Measurements from ENCODE around the gene SPSB3. TPM values are rescaled to one million over a fixed set of nuclear protein-coding genes. Genes with fewer than 3 reads are reported as not detected.

SPSB3 gene
- total and polyA plus RNA-seq, 2 experiments from 2014 or later: 27.1 to 34.7 TPM

GRCh38 chr16:1744338-1744840 lies 38.0 kb downstream of the SPSB3 start:
- Histone ChIP-seq H4K20me1 (replicated peaks; ENCODE audit: insufficient read depth) (no peaks in the 10 kb centered on the region), H3K4me2 (no peak overlapping the region), H3K27me3 (ENCODE audit: insufficient read depth) (no peaks in the 10 kb centered on the region), H3K4me1 (ENCODE audit: insufficient read depth) (no peaks in the 10 kb centered on the region), H3K79me2 (replicated peaks; ENCODE audit: insufficient read depth) (no peaks in the 10 kb centered on the region), H3K27ac (ENCODE audit: low read depth) (no peak overlapping the region), H3K4me3 (no peak overlapping the region), H3F3A (replicated peaks; ENCODE audit: low read depth) (peaks cover 9% of the 10 kb centered on the region), H3K36me3 (ENCODE audit: insufficient read depth) (no peaks in the 10 kb centered on the region), H3K9me2 (ENCODE audit: insufficient read depth) (no peaks in the 10 kb centered on the region), H2AFZ (no peak overlapping the region)
- ATAC-seq: peak; percentile 51
- H3K27ac Mint-ChIP-seq: no peak overlapping the region
- H3K27me3 Mint-ChIP-seq (ENCODE audit: insufficient read depth, low read depth, poor library complexity): peaks cover 10% of the 10 kb centered on the region
- TF ChIP-seq NANOG (IDR thresholded peaks at IDR 0.05; ENCODE audit: borderline replicate concordance): no peak
- TF ChIP-seq ZNF114 (CRISPR knock-in tag; IDR thresholded peaks at IDR 0.05): no peak
- TF ChIP-seq, protein P1, sequence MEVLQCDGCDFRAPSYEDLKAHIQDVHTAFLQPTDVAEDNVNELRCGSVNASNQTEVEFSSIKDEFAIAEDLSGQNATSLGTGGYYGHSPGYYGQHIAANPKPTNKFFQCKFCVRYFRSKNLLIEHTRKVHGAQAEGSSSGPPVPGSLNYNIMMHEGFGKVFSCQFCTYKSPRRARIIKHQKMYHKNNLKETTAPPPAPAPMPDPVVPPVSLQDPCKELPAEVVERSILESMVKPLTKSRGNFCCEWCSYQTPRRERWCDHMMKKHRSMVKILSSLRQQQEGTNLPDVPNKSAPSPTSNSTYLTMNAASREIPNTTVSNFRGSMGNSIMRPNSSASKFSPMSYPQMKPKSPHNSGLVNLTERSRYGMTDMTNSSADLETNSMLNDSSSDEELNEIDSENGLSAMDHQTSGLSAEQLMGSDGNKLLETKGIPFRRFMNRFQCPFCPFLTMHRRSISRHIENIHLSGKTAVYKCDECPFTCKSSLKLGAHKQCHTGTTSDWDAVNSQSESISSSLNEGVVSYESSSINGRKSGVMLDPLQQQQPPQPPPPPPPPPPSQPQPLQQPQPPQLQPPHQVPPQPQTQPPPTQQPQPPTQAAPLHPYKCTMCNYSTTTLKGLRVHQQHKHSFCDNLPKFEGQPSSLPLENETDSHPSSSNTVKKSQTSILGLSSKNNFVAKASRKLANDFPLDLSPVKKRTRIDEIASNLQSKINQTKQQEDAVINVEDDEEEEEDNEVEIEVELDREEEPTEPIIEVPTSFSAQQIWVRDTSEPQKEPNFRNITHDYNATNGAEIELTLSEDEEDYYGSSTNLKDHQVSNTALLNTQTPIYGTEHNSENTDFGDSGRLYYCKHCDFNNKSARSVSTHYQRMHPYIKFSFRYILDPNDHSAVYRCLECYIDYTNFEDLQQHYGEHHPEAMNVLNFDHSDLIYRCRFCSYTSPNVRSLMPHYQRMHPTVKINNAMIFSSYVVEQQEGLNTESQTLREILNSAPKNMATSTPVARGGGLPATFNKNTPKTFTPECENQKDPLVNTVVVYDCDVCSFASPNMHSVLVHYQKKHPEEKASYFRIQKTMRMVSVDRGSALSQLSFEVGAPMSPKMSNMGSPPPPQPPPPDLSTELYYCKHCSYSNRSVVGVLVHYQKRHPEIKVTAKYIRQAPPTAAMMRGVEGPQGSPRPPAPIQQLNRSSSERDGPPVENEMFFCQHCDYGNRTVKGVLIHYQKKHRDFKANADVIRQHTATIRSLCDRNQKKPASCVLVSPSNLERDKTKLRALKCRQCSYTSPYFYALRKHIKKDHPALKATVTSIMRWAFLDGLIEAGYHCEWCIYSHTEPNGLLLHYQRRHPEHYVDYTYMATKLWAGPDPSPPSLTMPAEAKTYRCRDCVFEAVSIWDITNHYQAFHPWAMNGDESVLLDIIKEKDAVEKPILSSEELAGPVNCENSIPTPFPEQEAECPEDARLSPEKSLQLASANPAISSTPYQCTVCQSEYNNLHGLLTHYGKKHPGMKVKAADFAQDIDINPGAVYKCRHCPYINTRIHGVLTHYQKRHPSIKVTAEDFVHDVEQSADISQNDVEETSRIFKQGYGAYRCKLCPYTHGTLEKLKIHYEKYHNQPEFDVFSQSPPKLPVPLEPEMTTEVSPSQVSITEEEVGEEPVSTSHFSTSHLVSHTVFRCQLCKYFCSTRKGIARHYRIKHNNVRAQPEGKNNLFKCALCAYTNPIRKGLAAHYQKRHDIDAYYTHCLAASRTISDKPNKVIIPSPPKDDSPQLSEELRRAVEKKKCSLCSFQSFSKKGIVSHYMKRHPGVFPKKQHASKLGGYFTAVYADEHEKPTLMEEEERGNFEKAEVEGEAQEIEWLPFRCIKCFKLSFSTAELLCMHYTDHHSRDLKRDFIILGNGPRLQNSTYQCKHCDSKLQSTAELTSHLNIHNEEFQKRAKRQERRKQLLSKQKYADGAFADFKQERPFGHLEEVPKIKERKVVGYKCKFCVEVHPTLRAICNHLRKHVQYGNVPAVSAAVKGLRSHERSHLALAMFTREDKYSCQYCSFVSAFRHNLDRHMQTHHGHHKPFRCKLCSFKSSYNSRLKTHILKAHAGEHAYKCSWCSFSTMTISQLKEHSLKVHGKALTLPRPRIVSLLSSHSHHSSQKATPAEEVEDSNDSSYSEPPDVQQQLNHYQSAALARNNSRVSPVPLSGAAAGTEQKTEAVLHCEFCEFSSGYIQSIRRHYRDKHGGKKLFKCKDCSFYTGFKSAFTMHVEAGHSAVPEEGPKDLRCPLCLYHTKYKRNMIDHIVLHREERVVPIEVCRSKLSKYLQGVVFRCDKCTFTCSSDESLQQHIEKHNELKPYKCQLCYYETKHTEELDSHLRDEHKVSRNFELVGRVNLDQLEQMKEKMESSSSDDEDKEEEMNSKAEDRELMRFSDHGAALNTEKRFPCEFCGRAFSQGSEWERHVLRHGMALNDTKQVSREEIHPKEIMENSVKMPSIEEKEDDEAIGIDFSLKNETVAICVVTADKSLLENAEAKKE (CRISPR knock-in tag; IDR thresholded peaks at IDR 0.05): no peak
- TF ChIP-seq POLR2AphosphoS5 (IDR thresholded peaks at IDR 0.05; ENCODE audit: low read depth): no peak
- TF ChIP-seq, protein P2, sequence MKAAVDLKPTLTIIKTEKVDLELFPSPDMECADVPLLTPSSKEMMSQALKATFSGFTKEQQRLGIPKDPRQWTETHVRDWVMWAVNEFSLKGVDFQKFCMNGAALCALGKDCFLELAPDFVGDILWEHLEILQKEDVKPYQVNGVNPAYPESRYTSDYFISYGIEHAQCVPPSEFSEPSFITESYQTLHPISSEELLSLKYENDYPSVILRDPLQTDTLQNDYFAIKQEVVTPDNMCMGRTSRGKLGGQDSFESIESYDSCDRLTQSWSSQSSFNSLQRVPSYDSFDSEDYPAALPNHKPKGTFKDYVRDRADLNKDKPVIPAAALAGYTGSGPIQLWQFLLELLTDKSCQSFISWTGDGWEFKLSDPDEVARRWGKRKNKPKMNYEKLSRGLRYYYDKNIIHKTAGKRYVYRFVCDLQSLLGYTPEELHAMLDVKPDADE (IDR thresholded peaks at IDR 0.05): no peak
- TF ChIP-seq JUNB (IDR thresholded peaks at IDR 0.05; ENCODE audit: unreplicated experiment): no peak
- no peak for TF ChIP-seq REST (IDR thresholded peaks at IDR 0.05; ENCODE audit: unreplicated experiment)
- TF ChIP-seq EZH2phosphoT487 (IDR thresholded peaks at IDR 0.05; ENCODE audit: unreplicated experiment): no peak
- TF ChIP-seq STAT1 (IDR thresholded peaks at IDR 0.05; ENCODE audit: unreplicated experiment): no peak
- TF ChIP-seq, protein P3, sequence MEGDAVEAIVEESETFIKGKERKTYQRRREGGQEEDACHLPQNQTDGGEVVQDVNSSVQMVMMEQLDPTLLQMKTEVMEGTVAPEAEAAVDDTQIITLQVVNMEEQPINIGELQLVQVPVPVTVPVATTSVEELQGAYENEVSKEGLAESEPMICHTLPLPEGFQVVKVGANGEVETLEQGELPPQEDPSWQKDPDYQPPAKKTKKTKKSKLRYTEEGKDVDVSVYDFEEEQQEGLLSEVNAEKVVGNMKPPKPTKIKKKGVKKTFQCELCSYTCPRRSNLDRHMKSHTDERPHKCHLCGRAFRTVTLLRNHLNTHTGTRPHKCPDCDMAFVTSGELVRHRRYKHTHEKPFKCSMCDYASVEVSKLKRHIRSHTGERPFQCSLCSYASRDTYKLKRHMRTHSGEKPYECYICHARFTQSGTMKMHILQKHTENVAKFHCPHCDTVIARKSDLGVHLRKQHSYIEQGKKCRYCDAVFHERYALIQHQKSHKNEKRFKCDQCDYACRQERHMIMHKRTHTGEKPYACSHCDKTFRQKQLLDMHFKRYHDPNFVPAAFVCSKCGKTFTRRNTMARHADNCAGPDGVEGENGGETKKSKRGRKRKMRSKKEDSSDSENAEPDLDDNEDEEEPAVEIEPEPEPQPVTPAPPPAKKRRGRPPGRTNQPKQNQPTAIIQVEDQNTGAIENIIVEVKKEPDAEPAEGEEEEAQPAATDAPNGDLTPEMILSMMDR (conservative IDR thresholded peaks at IDR 0.05; ENCODE audit: low read depth in 2 of 2): no peak
- no peak for TF ChIP-seq ZNF331 (CRISPR knock-in tag; IDR thresholded peaks at IDR 0.05; ENCODE audit: low read depth)
- no peak for TF ChIP-seq EZH2 (IDR thresholded peaks at IDR 0.05; ENCODE audit: low read depth, unreplicated experiment)
- DNase-seq (ENCODE audit: low spot score): peak; percentile 22
- peaks cover 16% of the 10 kb centered on the region for H3K36me3 Mint-ChIP-seq (ENCODE audit: low read depth)
- no peaks in the 10 kb centered on the region for H3K4me1 Mint-ChIP-seq
- H3K4me3 Mint-ChIP-seq: no peak overlapping the region
- H3K9me3 Mint-ChIP-seq: peaks cover 3% of the 10 kb centered on the region; the same call in 2 of the 3 replicates

Data from GM23338 (cell line).